Esophagus squamous epithelium (tissue), 5 donors: Measurements from ENCODE around the gene EMSY. TPM values are rescaled to one million over a fixed set of nuclear protein-coding genes. Genes with fewer than 3 reads are reported as not detected.

Source experiments
- DNase-seq: peaks from one replicate; lab custom pipeline; 2025; lab: John Stamatoyannopoulos, UW
- H3K27ac ChIP-seq, 4 donors: fragments of 200-600 bp; sonication (generic); one replicate each; pipeline ENCODE4 v1.5.1; 2016 to 2019; ENCODE audit warnings: mild to moderate bottlenecking in 1 of 4
- H3K27me3 ChIP-seq, 4 donors: fragments of 200-600 bp; sonication (generic); 1 replicate in 3 of 4; 2 replicates in 1 of 4; pipeline versions ENCODE4 v1.5.1 to v1.6.0; 2017 to 2021; ENCODE audit warnings: antibody characterized with exemption in 1 of 4
- H3K36me3 ChIP-seq, 3 donors: fragments of 200-600 bp; sonication (generic); one replicate each; pipeline ENCODE4 v1.5.1; 2016 to 2019
- H3K4me1 ChIP-seq, 3 donors: fragments of 200-600 bp; sonication (generic); one replicate each; pipeline ENCODE4 v1.5.1; 2017 to 2019
- H3K4me3 ChIP-seq, 4 donors: fragments of 200-600 bp; sonication (generic); 1 replicate in 3 of 4; 2 replicates in 1 of 4; pipeline ENCODE4 v1.5.1; 2016 to 2019; ENCODE audit warnings: mild to moderate bottlenecking in 2 of 4, moderate library complexity in 1 of 4
- H3K9me3 ChIP-seq, 3 donors: fragments of 200-600 bp; sonication (generic); one replicate each; pipeline ENCODE4 v1.5.1; 2016 to 2019
- POLR2A ChIP-seq, 4 donors: fragments of 450-650 bp; IDR thresholded peaks; one replicate each; pipeline ENCODE4 v1.6.1; 2017; ENCODE audit warnings: antibody characterized with exemption in 4 of 4, mild to moderate bottlenecking in 4 of 4, moderate library complexity in 3 of 4
- WGBS, 2 donors: methylation state at CpG; one replicate each; pipeline ENCODE4 v1.1.5; 2018; 5-methylcytosine and 5-hydroxymethylcytosine counted together
- intact Hi-C: fragments of 100-400 bp; cut with DNase I; formaldehyde crosslinking; loops from one replicate; pipeline ENCODE4 v1.15.0; 2022
- total RNA-seq, 4 donors: library from RNA; depleted of rRNA; stranded (reverse); fragments of >200 nt; gene quantifications; one replicate each; pipeline ENCODE4 v1.1.0, GENCODE V29; 2016
- TF ChIP-seq, protein P1 (sequence below), 6 experiments: fragments of 450-650 bp in 4 of 6; fragments of 200-600 bp in 2 of 6; sonication (generic) in 2 of 6; IDR thresholded peaks; one replicate each; pipeline ENCODE4 v1.5.1; 2016 to 2019; ENCODE audit warnings: antibody characterized with exemption in 6 of 6, mild to moderate bottlenecking in 4 of 6, moderate library complexity in 4 of 6
- donor health status: DM: yes; HTN: yes; CAD: no.

EMSY gene
- total RNA-seq, 4 donors from 2014 or later = 10.0 to 31.0 (median 22.3) TPM

DNA sequence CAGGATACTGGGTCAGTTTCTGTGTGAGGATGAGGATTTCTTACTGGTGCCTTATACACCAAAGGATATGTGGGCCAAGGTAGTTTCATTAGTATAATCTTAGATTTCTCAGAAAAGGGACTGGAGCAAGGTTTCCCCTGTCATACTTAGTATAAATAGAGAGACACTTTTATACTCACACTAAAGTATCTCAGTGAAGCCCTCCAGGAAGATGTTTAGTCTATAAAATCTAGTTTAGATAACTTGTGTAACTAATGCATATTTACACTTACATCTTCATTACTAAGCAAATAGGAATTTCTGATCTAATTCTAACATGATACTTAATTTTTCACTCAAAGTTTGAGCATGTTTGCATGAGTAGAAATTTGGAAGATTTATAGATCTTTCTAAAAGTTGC is 11.1 kb downstream of the EMSY start:
- H3K4me1 ChIP-seq = no peaks in the 10 kb centered on the region
- H3K36me3 ChIP-seq = peaks cover 0 to 86% (median 0%) of the 10 kb centered on the region in 3 donors
- TF ChIP-seq POLR2A (IDR thresholded peaks at IDR 0.05) = no peak
- TF ChIP-seq, protein P1, sequence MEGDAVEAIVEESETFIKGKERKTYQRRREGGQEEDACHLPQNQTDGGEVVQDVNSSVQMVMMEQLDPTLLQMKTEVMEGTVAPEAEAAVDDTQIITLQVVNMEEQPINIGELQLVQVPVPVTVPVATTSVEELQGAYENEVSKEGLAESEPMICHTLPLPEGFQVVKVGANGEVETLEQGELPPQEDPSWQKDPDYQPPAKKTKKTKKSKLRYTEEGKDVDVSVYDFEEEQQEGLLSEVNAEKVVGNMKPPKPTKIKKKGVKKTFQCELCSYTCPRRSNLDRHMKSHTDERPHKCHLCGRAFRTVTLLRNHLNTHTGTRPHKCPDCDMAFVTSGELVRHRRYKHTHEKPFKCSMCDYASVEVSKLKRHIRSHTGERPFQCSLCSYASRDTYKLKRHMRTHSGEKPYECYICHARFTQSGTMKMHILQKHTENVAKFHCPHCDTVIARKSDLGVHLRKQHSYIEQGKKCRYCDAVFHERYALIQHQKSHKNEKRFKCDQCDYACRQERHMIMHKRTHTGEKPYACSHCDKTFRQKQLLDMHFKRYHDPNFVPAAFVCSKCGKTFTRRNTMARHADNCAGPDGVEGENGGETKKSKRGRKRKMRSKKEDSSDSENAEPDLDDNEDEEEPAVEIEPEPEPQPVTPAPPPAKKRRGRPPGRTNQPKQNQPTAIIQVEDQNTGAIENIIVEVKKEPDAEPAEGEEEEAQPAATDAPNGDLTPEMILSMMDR (IDR thresholded peaks at IDR 0.05) = no peak
- DNase-seq = no peak
- no peaks in the 10 kb centered on the region for H3K9me3 ChIP-seq
- no peak overlapping the region for H3K4me3 ChIP-seq
- H3K27me3 ChIP-seq = no peaks in the 10 kb centered on the region
- H3K27ac ChIP-seq = no peak overlapping the region
- intact Hi-C loops = no loop called here

DNA sequence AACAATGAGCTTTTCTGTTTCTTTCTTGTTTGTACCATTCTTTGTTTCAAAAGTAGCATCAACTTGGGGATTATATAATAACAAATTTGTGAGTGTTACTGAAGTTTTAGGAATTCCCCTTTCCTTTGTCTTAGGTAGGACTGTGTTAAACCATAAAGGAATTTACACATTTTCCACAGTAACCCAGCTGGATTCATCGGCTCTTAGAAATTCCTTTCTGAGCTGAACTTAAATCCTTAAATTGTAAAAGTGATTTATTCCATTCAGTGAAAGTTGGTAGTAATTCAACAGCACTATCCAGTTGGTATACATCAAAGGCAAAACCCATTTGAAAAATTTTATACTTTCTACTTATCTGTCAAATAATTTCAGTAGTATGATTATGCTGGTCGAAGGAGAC is 11.8 kb downstream of the EMSY start:
- TF ChIP-seq POLR2A (IDR thresholded peaks at IDR 0.05) = no peak
- TF ChIP-seq, protein P1 (IDR thresholded peaks at IDR 0.05) = no peak
- DNase-seq = no peak
- Histone ChIP-seq H3K27me3 (no peaks in the 10 kb centered on the region), H3K36me3 (peaks cover 0 to 91% (median 0%) of the 10 kb centered on the region in 3 donors), H3K27ac (no peak overlapping the region), H3K4me1 (no peaks in the 10 kb centered on the region), H3K9me3 (no peaks in the 10 kb centered on the region), H3K4me3 (no peak overlapping the region)
- WGBS, 2 donors = 71% methylated on average over 2 of the region's 2 CpGs
- intact Hi-C loops = no loop called here

- intact Hi-C loops = no loop called here
These were observed 14.5 kb downstream of the EMSY start for GRCh38 chr11:76459299-76459698.

GRCh38 chr11:76459846-76460245 is 15.0 kb downstream of the EMSY start:
- no peaks in the 10 kb centered on the region for H3K9me3 ChIP-seq
- no peaks in the 10 kb centered on the region for H3K27me3 ChIP-seq
- H3K36me3 ChIP-seq = peaks cover 0 to 86% (median 4%) of the 10 kb centered on the region in 3 donors
- intact Hi-C loops = no loop called here
- no peak for DNase-seq
- no peak overlapping the region for H3K4me3 ChIP-seq
- no peaks in the 10 kb centered on the region for H3K4me1 ChIP-seq
- TF ChIP-seq POLR2A (IDR thresholded peaks at IDR 0.05) = no peak
- TF ChIP-seq, protein P1 (IDR thresholded peaks at IDR 0.05) = no peak
- no peak overlapping the region for H3K27ac ChIP-seq
- WGBS, 2 donors = 85 to 95% methylated on average over 3 of the region's 3 CpGs

More at GRCh38 chr11:76459299-76459698, 14.5 kb downstream of the EMSY start:
- 73 to 78% methylated on average over 4 of the region's 4 CpGs for WGBS, 2 donors
- Histone ChIP-seq H3K36me3 (peaks cover 0 to 86% (median 4%) of the 10 kb centered on the region in 3 donors), H3K27me3 (no peaks in the 10 kb centered on the region), H3K27ac (no peak overlapping the region), H3K9me3 (no peaks in the 10 kb centered on the region), H3K4me3 (no peak overlapping the region), H3K4me1 (no peaks in the 10 kb centered on the region)
- no peak for DNase-seq
- TF ChIP-seq, protein P1 (IDR thresholded peaks at IDR 0.05) = peak in 5 of 6 experiments; percentile 3 to 53 (median 36)
- TF ChIP-seq POLR2A (IDR thresholded peaks at IDR 0.05) = no peak

DNA sequence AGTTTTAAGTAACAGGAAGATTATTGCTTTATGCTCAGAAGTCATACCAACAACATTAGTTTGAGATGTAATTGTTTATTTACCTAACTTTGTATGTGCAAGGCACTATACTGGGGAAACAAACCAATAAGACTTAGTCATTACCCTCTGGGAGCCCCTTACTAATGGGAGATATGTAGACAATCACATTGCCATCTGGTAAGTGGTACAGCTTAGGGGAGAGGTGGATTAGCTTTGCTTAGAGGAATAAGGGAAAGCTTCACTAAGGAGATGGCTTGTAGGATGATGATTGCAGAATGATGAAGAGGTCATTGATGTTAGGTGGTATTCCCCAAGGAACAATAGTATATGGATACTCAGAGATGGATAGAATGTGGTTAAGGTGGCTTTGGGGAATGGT is 17.5 kb downstream of the EMSY start:
- H3K9me3 ChIP-seq = no peaks in the 10 kb centered on the region
- H3K4me3 ChIP-seq = no peak overlapping the region
- intact Hi-C loops = no loop called here
- no peak overlapping the region for H3K27ac ChIP-seq
- DNase-seq = no peak
- H3K4me1 ChIP-seq = no peaks in the 10 kb centered on the region
- H3K36me3 ChIP-seq = peaks cover 0 to 84% (median 4%) of the 10 kb centered on the region in 3 donors
- TF ChIP-seq POLR2A (IDR thresholded peaks at IDR 0.05) = no peak
- TF ChIP-seq, protein P1 (IDR thresholded peaks at IDR 0.05) = no peak
- H3K27me3 ChIP-seq = no peaks in the 10 kb centered on the region
